Astrocyte (in vitro differentiated cells and primary cell): Measurements from ENCODE around the gene BCL2L1.
"Not testable (repeated sequence)": the region's sequence is repeated elsewhere in the genome, so short reads cannot be mapped to it uniquely, and the experiment has no call there.

Source experiments
- CTCF ChIP-seq: IDR thresholded peaks from 2 replicates; pipeline ENCODE4 v1.5.1; 2011; ENCODE audit warnings: low read depth, mild to moderate bottlenecking, inconsistent platforms, low read length, moderate library complexity; ENCODE audit not compliant: insufficient read depth
- EZH2 ChIP-seq: IDR thresholded peaks from 2 replicates; pipeline ENCODE4 v1.6.1; 2012; ENCODE audit warnings: mild to moderate bottlenecking, low read length, inconsistent platforms; ENCODE audit not compliant: insufficient read depth

- not testable (repeated sequence) for TF ChIP-seq CTCF, EZH2
These were observed 53.7 kb downstream of the BCL2L1 start for GRCh38 chr20:31668944-31669343.
